Posterior vena cava (tissue), 2 donors: ENCODE results near the gene NAA80. TPM values are rescaled to one million over a fixed set of nuclear protein-coding genes. Genes with fewer than 3 reads are reported as not detected.
A peak's percentile ranks its signal among the peaks of the same experiment; 100 is the strongest.

Experiments used
- DNase-seq: peaks from one replicate; pipeline ENCODE4 v3.0.0-alpha.2; 2020; ENCODE audit warnings: low spot score
- intact Hi-C, 2 donors: fragments of 100-400 bp; cut with DNase I; formaldehyde crosslinking; loops; one replicate each; pipeline versions ENCODE4 v1.14.1 to v1.14.2; 2022 to 2023
- total RNA-seq, 2 donors: library from RNA; stranded (reverse); fragmentation: NEBNext Ultra II Directional; extraction: Animal tissue kit (Norgen Biotek cat#: 25700); gene quantifications; one replicate each; pipeline ENCODE4 v1.2.1, GENCODE V29; 2021
- donor health status: DM: yes; HTN: yes; CAD: no.
- donor health status: DM: yes; HTN: yes; CAD: no.

The NAA80 gene
- total RNA-seq, 2 donors from 2014 or later, result 9.1 to 11.1 TPM

GRCh38 chr3:50333744-50334328 lies 34.6 kb upstream of the NAA80 start:
- intact Hi-C loops, result loop anchor here in 1 of 2 donors (10.0 kb wide), 1 partner anchor 1721 kb away; the partner anchor contains the start of gene DUSP7
- peak; percentile 88 for DNase-seq

- no peak for DNase-seq
- intact Hi-C loops, result loop anchor here in 1 of 2 donors (10.0 kb wide), 1 partner anchor 1723 kb away; the partner anchor contains the start of gene DUSP7
These were observed 32.2 kb upstream of the NAA80 start for GRCh38 chr3:50331364-50331907.

GRCh38 chr3:50330330-50330729 lies 31.1 kb upstream of the NAA80 start:
- no peak for DNase-seq
- intact Hi-C loops, result loop anchor here in 1 of 2 donors (10.0 kb wide), 1 partner anchor 1724 kb away; the partner anchor contains the start of gene DUSP7

GRCh38 chr3:50327943-50328691 lies 28.9 kb upstream of the NAA80 start, which contains the start of gene TUSC2:
TUSC2 (minus strand) TSS chr3:50328223; CDS start chr3:50328099, 124 bp downstream.
- intact Hi-C loops, result no loop called here

GRCh38 chr3:50327129-50327528 lies 27.9 kb upstream of the NAA80 start:
- intact Hi-C loops, result no loop called here
- DNase-seq, result no peak

More at GRCh38 chr3:50327943-50328691, 28.9 kb upstream of the NAA80 start, which contains the start of gene TUSC2:
- peak; percentile 99 for DNase-seq

GRCh38 chr3:50326182-50326541 lies 27.0 kb upstream of the NAA80 start:
- intact Hi-C loops, result no loop called here
- DNase-seq, result no peak

GRCh38 chr3:50325497-50326181 lies 26.4 kb upstream of the NAA80 start:
- intact Hi-C loops, result no loop called here
- DNase-seq, result no peak

- no peak for DNase-seq
- intact Hi-C loops, result no loop called here
These were observed 25.9 kb upstream of the NAA80 start for GRCh38 chr3:50325113-50325480.

- peak; percentile 89 for DNase-seq
- intact Hi-C loops, result no loop called here
These were observed 25.3 kb upstream of the NAA80 start for GRCh38 chr3:50324351-50325112.

GRCh38 chr3:50323614-50324199 lies 24.5 kb upstream of the NAA80 start:
- peak; percentile 86 for DNase-seq
- intact Hi-C loops, result no loop called here

- no peak for DNase-seq
- intact Hi-C loops, result no loop called here
These were observed 23.9 kb upstream of the NAA80 start for GRCh38 chr3:50323092-50323600.

GRCh38 chr3:50322386-50323091 lies 23.3 kb upstream of the NAA80 start, which contains the start of gene HYAL2:
HYAL2 (minus strand) TSS chr3:50322745; CDS start chr3:50320489, 2,256 bp downstream.
- DNase-seq, result peak; percentile 91
- intact Hi-C loops, result loop anchor here in 1 of 2 donors (1.0 kb wide), 1 partner anchor 30 kb away; no protein-coding TSS in a partner anchor

GRCh38 chr3:50322115-50322385 lies 22.8 kb upstream of the NAA80 start:
- intact Hi-C loops, result loop anchor here in 1 of 2 donors (1.0 kb wide), 1 partner anchor 30 kb away; no protein-coding TSS in a partner anchor
- no peak for DNase-seq

- DNase-seq, result peak; percentile 96
- intact Hi-C loops, result loop anchor here in 1 of 2 donors (1.0 kb wide), 1 partner anchor 31 kb away; no protein-coding TSS in a partner anchor
These were observed 22.3 kb upstream of the NAA80 start for GRCh38 chr3:50321336-50322114.

GRCh38 chr3:50320853-50321335 lies 21.7 kb upstream of the NAA80 start:
- DNase-seq, result peak; percentile 91
- intact Hi-C loops, result no loop called here

- DNase-seq, result no peak
- intact Hi-C loops, result no loop called here
These were observed 20.9 kb upstream of the NAA80 start for GRCh38 chr3:50319894-50320625.
